ENCODE measurements around the gene ADAMTS2. TPM values are rescaled to one million over a fixed set of nuclear protein-coding genes. Genes with fewer than 3 reads are reported as not detected.

The ADAMTS2 gene
- total and polyA plus RNA-seq, 2 of the 8 experiments (the other 6 are each of a cell fraction or from before 2014, with no cell fraction given), result 6.6 to 7.3 TPM

DNA sequence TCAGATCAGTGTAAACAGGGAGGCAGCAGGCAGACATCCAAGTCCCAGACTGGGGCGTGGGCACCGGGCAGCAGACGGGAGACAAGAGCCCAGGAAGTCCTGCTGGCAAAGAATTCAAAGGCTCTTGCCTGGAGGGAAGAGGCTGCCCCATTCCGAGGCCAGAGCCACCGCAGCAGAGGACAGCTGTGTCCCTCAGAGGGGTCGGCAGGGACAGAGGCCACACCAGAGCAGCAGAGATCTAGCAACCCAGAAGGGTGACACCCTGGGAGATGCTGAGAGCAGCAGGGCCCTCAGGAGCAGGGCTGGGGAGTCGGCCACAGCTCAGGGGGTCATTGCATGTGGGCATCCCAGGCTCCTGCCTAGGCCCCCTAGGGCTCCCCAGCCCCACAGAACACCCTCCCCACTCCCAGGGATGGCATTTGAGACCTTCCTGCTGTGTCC lies 29.1 kb downstream of the ADAMTS2 start:
- WGBS, 2 experiments (ENCODE audit: extremely low coverage in 1 of 2, insufficient coverage in 1 of 2, insufficient read length in 1 of 2, insufficient replicate concordance in 2 of 2, low coverage in 1 of 2, low lambda C conversion rate in 2 of 2, missing lambda C conversion rate in 1 of 2), result 87% methylated on average over 7 of the region's 7 CpGs; no CpG with 5 or more reads in 1 of the 2 experiments
- Histone ChIP-seq H3K4me3 (ENCODE audit: extremely low read depth in 1 of 4, insufficient read depth in 2 of 4, low read depth in 3 of 4, low read length in 4 of 4) (no peak overlapping the region), H2BK5ac (ENCODE audit: low read depth, low read length) (no peak overlapping the region), H3K23me2 (ENCODE audit: low read depth, low read length) (no peaks in the 10 kb centered on the region), H3K18ac (ENCODE audit: extremely low read depth, low read length) (no peak overlapping the region), H3K14ac (ENCODE audit: insufficient read length) (no peak overlapping the region), H4K8ac (ENCODE audit: extremely low read depth, insufficient read depth, low read length) (no peak overlapping the region), H3K79me2 (ENCODE audit: control insufficient read depth in 1 of 2, insufficient read depth in 2 of 2, low read length in 2 of 2) (no peaks in the 10 kb centered on the region), H4K20me1 (replicated peaks in 1 of 2; ENCODE audit: control insufficient read depth in 1 of 2, insufficient read depth in 2 of 2, low read length in 2 of 2) (peaks cover 0 to 8% of the 10 kb centered on the region in 2 experiments), H3K56ac (replicated peaks; ENCODE audit: insufficient read length, low read depth, low read length) (no peak overlapping the region), H3K23ac (ENCODE audit: insufficient read length) (no peak overlapping the region), H2BK120ac (replicated peaks; ENCODE audit: low read depth, low read length) (no peak overlapping the region), H2BK15ac (ENCODE audit: low read length) (no peak overlapping the region), H2AFZ (ENCODE audit: low read length) (no peak overlapping the region), H3K4ac (replicated peaks; ENCODE audit: insufficient read length, low read depth, low read length) (no peak overlapping the region), H4K91ac (replicated peaks; ENCODE audit: insufficient read length, low read length) (no peak overlapping the region), H2AK5ac (ENCODE audit: low read depth, low read length) (no peak overlapping the region), H3K4me1 (replicated peaks in 1 of 4; ENCODE audit: control insufficient read depth in 3 of 4, insufficient read depth in 4 of 4, low read length in 3 of 4) (peaks cover 0 to 3% (median 0%) of the 10 kb centered on the region in 4 experiments; a peak in 2 of 7 replicates), H3K36me3 (ENCODE audit: control insufficient read depth in 2 of 4, insufficient read depth in 4 of 4, low read length in 3 of 4) (no peaks in the 10 kb centered on the region), H3K79me1 (ENCODE audit: low read depth, low read length) (peaks cover 4% of the 10 kb centered on the region; the same call in 1 of the 2 replicates), H2BK20ac (ENCODE audit: low read length) (no peak overlapping the region), H4K5ac (ENCODE audit: insufficient read length, low read depth, low read length) (no peak overlapping the region), H3K4me2 (ENCODE audit: insufficient read depth in 1 of 2, low read depth in 2 of 2, low read length in 2 of 2) (no peak overlapping the region), H3K9me3 (ENCODE audit: insufficient read depth in 2 of 2, low read depth in 1 of 2, low read length in 1 of 2) (peaks cover 0 to 3% of the 10 kb centered on the region in 2 experiments; a peak in 1 of 4 replicates), H3K27ac (ENCODE audit: low read depth, low read length) (no peak overlapping the region), H3K27me3 (replicated peaks in 1 of 4; ENCODE audit: control insufficient read depth in 3 of 4, extremely low read depth in 1 of 4, insufficient read depth in 3 of 4, low read length in 3 of 4) (no peaks in the 10 kb centered on the region), H2BK12ac (ENCODE audit: low read depth, low read length) (no peak overlapping the region), H3K9ac (replicated peaks in 1 of 4; ENCODE audit: extremely low read depth in 1 of 4, low read depth in 3 of 4, low read length in 3 of 4) (no peak overlapping the region)
- DNase-seq (ENCODE audit: low read depth in 1 of 2, low spot score in 2 of 2), result no peak
- no peak for FAIRE-seq
- ChIA-PET POLR2A (ENCODE audit: partially characterized antibody) (interaction anchor here (1.3 kb wide), 1 partner anchor 11 kb away, joined by 3 read pairs; no protein-coding TSS in a partner anchor), CTCF (ENCODE audit: partially characterized antibody) (interaction anchor here (0.6 kb wide), 1 partner anchor 16 kb away, joined by 3 read pairs; no protein-coding TSS in a partner anchor)
- TF ChIP-seq POLR2A (IDR thresholded peaks at IDR 0.05; ENCODE audit: control extremely low read depth in 1 of 2, low read depth in 2 of 2, low read length in 2 of 2) (no peak), SP4 (IDR thresholded peaks at IDR 0.05; ENCODE audit: low read length) (no peak)
